ENCODE measurements around the gene ITGA7. TPM values are rescaled to one million over a fixed set of nuclear protein-coding genes. Genes with fewer than 3 reads are reported as not detected.

The ITGA7 gene
- polyA plus RNA-seq, 5 donors, result 11.4 to 33.9 (median 27.2) TPM

GRCh38 chr12:55647027-55647426 lies 60.7 kb downstream of the ITGA7 start:
- DNase-seq, result no peak

GRCh38 chr12:55644591-55644990 lies 63.1 kb downstream of the ITGA7 start:
- no peak for DNase-seq

GRCh38 chr12:55642669-55643068 lies 65.0 kb downstream of the ITGA7 start:
- DNase-seq, result no peak

- no peak for DNase-seq
These were observed 65.4 kb downstream of the ITGA7 start for GRCh38 chr12:55642267-55642666.

- no peak for DNase-seq
These were observed 66.1 kb downstream of the ITGA7 start for GRCh38 chr12:55641595-55641994.

- no peak for DNase-seq
These were observed 70.2 kb downstream of the ITGA7 start for GRCh38 chr12:55637467-55637866.

GRCh38 chr12:55636853-55637252 lies 70.9 kb downstream of the ITGA7 start, which contains the start of gene OR10P1:
Gene OR10P1 (plus strand): TSS chr12:55636892. CDS start chr12:55636892, 0 bp downstream.
- no peak for DNase-seq

- DNase-seq, result no peak
These were observed 71.5 kb downstream of the ITGA7 start for GRCh38 chr12:55636116-55636655.

Other genes with a start within 250 kb of the ITGA7 start
- gene OR6C70, start 237.8 kb downstream of the ITGA7 start, polyA plus RNA-seq (ENCODE audit: insufficient read depth in 1 of 5, insufficient read length in 5 of 5, low replicate concordance in 1 of 5), result not detected
- gene OR6C68, start 215.5 kb downstream of the ITGA7 start, polyA plus RNA-seq (ENCODE audit: insufficient read depth in 1 of 5, insufficient read length in 5 of 5, low replicate concordance in 1 of 5), result not detected
- under 1 TPM in 3 of 5 donors, not detected in 2; 0.03 to 0.04 (median 0.04) TPM for gene OR6C4, start 158.3 kb downstream of the ITGA7 start, polyA plus RNA-seq (ENCODE audit: insufficient read depth in 1 of 5, insufficient read length in 5 of 5, low replicate concordance in 1 of 5)
- gene OR2AP1, start 135.4 kb downstream of the ITGA7 start, polyA plus RNA-seq (ENCODE audit: insufficient read depth in 1 of 5, insufficient read length in 5 of 5, low replicate concordance in 1 of 5), result not detected
- not detected for gene OR10P1, start 71.0 kb downstream of the ITGA7 start, polyA plus RNA-seq (ENCODE audit: insufficient read depth in 1 of 5, insufficient read length in 5 of 5, low replicate concordance in 1 of 5)
- 10 to 100 TPM; 73.1 to 89.0 (median 80.2) TPM for gene BLOC1S1, start 8.1 kb upstream of the ITGA7 start, polyA plus RNA-seq (ENCODE audit: insufficient read depth in 1 of 5, insufficient read length in 5 of 5, low replicate concordance in 1 of 5)
- 10 to 100 TPM in 3 of 5 donors, 1 to 10 TPM in 2; 8.7 to 15.0 (median 10.6) TPM for gene RDH5, start 12.5 kb upstream of the ITGA7 start, polyA plus RNA-seq (ENCODE audit: insufficient read depth in 1 of 5, insufficient read length in 5 of 5, low replicate concordance in 1 of 5)
- 100 to 1,000 TPM; 547 to 835 (median 722) TPM for gene CD63, start 21.1 kb upstream of the ITGA7 start, polyA plus RNA-seq (ENCODE audit: insufficient read depth in 1 of 5, insufficient read length in 5 of 5, low replicate concordance in 1 of 5)
- gene GDF11, start 35.2 kb upstream of the ITGA7 start, polyA plus RNA-seq (ENCODE audit: insufficient read depth in 1 of 5, insufficient read length in 5 of 5, low replicate concordance in 1 of 5), result 10 to 100 TPM; 14.0 to 19.8 (median 17.4) TPM
- gene SARNP, start 109.8 kb upstream of the ITGA7 start, polyA plus RNA-seq (ENCODE audit: insufficient read depth in 1 of 5, insufficient read length in 5 of 5, low replicate concordance in 1 of 5), result 100 to 1,000 TPM; 110 to 148 (median 115) TPM
- gene ORMDL2, start 110.1 kb upstream of the ITGA7 start, polyA plus RNA-seq (ENCODE audit: insufficient read depth in 1 of 5, insufficient read length in 5 of 5, low replicate concordance in 1 of 5), result 10 to 100 TPM; 20.3 to 26.3 (median 24.4) TPM
- 10 to 100 TPM; 31.8 to 40.9 (median 36.1) TPM for gene DNAJC14, start 121.7 kb upstream of the ITGA7 start, polyA plus RNA-seq (ENCODE audit: insufficient read depth in 1 of 5, insufficient read length in 5 of 5, low replicate concordance in 1 of 5)
- gene MMP19, start 135.0 kb upstream of the ITGA7 start, polyA plus RNA-seq (ENCODE audit: insufficient read depth in 1 of 5, insufficient read length in 5 of 5, low replicate concordance in 1 of 5), result 10 to 100 TPM in 4 of 5 donors, 1 to 10 TPM in 1; 9.3 to 12.1 (median 10.7) TPM
- gene PYM1, start 220.0 kb upstream of the ITGA7 start, polyA plus RNA-seq (ENCODE audit: insufficient read depth in 1 of 5, insufficient read length in 5 of 5, low replicate concordance in 1 of 5), result 10 to 100 TPM; 30.1 to 39.5 (median 32.3) TPM
- 10 to 100 TPM; 27.7 to 44.8 (median 39.6) TPM for gene DGKA, start 223.3 kb upstream of the ITGA7 start, polyA plus RNA-seq (ENCODE audit: insufficient read depth in 1 of 5, insufficient read length in 5 of 5, low replicate concordance in 1 of 5)